Naive B cell (primary cell): ENCODE results near the gene UBE2S. TPM values are rescaled to one million over a fixed set of nuclear protein-coding genes. Genes with fewer than 3 reads are reported as not detected.
A peak's percentile ranks its signal among the peaks of the same experiment; 100 is the strongest.

Experiments
- ATAC-seq, 2 donors: fragments of 150-1000 bp; cut with Tn5 transposase; 2 replicates each; pipeline ENCODE4 v1.10.0; 2021; ENCODE audit warnings: low read depth in 2 of 2, mild to moderate bottlenecking in 2 of 2, moderate library complexity in 2 of 2
- DNase-seq: peaks from one replicate; pipeline ENCODE4 v3.0.0; 2022
- H3K27ac Mint-ChIP-seq, 6 donors: one replicate each; pipeline ENCODE4 v1.8.0; 2020 to 2022; ENCODE audit warnings: mild to moderate bottlenecking in 6 of 6, mixed read lengths in 6 of 6, moderate library complexity in 5 of 6, inconsistent platforms in 2 of 6
- H3K27me3 Mint-ChIP-seq, 3 donors: one replicate each; pipeline ENCODE4 v1.8.0; 2021 to 2022; ENCODE audit warnings: mixed read lengths in 3 of 3, mild to moderate bottlenecking in 1 of 3
- H3K36me3 Mint-ChIP-seq, 2 donors: one replicate each; pipeline ENCODE4 v1.8.0; 2020 to 2022; ENCODE audit warnings: mixed read lengths in 2 of 2, inconsistent platforms in 1 of 2, mild to moderate bottlenecking in 1 of 2
- H3K4me1 Mint-ChIP-seq, 3 donors: one replicate each; pipeline ENCODE4 v1.8.0; 2020 to 2022; ENCODE audit warnings: mixed read lengths in 3 of 3, inconsistent platforms in 1 of 3, mild to moderate bottlenecking in 1 of 3, moderate library complexity in 1 of 3
- H3K4me3 Mint-ChIP-seq, 8 donors: one replicate each; pipeline ENCODE4 v1.8.0; 2020 to 2022; ENCODE audit warnings: mild to moderate bottlenecking in 8 of 8, mixed read lengths in 8 of 8, moderate library complexity in 8 of 8, inconsistent platforms in 2 of 8
- H3K9me3 Mint-ChIP-seq, 7 donors: one replicate each; pipeline ENCODE4 v1.8.0; 2020 to 2022; ENCODE audit warnings: mixed read lengths in 7 of 7, mild to moderate bottlenecking in 5 of 7, inconsistent platforms in 2 of 7, moderate library complexity in 1 of 7
- polyA plus RNA-seq, 6 donors: library from polyadenylated mRNA; unstranded; fragments of 300-500 nt; fragmentation: Illumina TruSeq; gene quantifications; one replicate each; pipeline ENCODE4 v1.2.3, GENCODE V29; 2021; ENCODE audit warnings: low read depth in 6 of 6

Gene UBE2S
- polyA plus RNA-seq, 6 donors from 2014 or later = 18.8 to 41.3 (median 30.6) TPM

- H3K36me3 Mint-ChIP-seq = peaks cover 0 to 9% of the 10 kb centered on the region in 2 donors
- peaks cover 15 to 28% (median 20%) of the 10 kb centered on the region in 3 donors for H3K4me1 Mint-ChIP-seq
- ATAC-seq (no peak), DNase-seq (no peak)
- H3K27ac Mint-ChIP-seq = no peak overlapping the region
- H3K9me3 Mint-ChIP-seq = peaks cover 0 to 2% (median 0%) of the 10 kb centered on the region in 7 donors
- H3K27me3 Mint-ChIP-seq = peaks cover 40 to 74% (median 54%) of the 10 kb centered on the region in 3 donors
- peak overlapping the region in 6 of 8 donors; percentile 7 to 73 (median 36) for H3K4me3 Mint-ChIP-seq
Observed at GRCh38 chr19:55355213-55355821, 52.3 kb downstream of the UBE2S start.

DNA sequence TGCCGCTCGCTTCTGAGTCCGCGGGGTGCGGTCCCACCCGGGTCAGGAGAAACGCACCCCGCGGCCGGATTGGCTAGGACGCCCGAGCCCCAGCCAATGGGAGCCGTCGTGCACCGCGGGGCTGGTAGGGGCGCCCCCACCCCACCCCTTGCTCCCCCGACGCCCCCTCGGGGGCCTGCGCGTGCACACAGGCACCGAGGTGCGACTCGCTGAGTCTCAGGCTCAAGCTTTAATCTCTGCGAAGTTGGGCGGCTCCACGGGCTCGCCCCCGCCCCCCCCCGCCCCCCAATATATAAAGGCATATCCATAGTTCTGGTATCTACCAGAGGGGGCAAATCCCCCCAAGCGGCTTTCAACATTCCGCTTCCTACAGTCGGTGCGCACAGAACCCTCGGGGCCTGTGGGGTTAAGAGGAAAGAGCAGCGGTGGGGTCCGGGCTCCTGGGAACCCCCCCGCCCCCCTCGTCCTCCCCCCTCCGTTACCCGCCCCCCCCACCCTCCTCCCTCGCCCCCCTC, 52.8 kb downstream of the UBE2S start, which contains the start of gene COX6B2:
TSS of gene COX6B2 (minus strand) at position 22 of the 515 bp plus-strand sequence. CDS start 198 bp downstream, outside the sequence.
- DNase-seq = no peak
- Mint-ChIP-seq H3K36me3 (peaks cover 0 to 9% of the 10 kb centered on the region in 2 donors), H3K4me3 (peak within 1 kb of the TSS; percentile 72 to 89 (median 79)), H3K27me3 (peaks cover 40 to 75% (median 56%) of the 10 kb centered on the region in 3 donors), H3K9me3 (peaks cover 0 to 2% (median 0%) of the 10 kb centered on the region in 7 donors), H3K4me1 (peaks cover 15 to 28% (median 20%) of the 10 kb centered on the region in 3 donors), H3K27ac (peak within 1 kb of the TSS in 2 of 6 donors; percentile 21 to 84)
- ATAC-seq = no peak

DNA sequence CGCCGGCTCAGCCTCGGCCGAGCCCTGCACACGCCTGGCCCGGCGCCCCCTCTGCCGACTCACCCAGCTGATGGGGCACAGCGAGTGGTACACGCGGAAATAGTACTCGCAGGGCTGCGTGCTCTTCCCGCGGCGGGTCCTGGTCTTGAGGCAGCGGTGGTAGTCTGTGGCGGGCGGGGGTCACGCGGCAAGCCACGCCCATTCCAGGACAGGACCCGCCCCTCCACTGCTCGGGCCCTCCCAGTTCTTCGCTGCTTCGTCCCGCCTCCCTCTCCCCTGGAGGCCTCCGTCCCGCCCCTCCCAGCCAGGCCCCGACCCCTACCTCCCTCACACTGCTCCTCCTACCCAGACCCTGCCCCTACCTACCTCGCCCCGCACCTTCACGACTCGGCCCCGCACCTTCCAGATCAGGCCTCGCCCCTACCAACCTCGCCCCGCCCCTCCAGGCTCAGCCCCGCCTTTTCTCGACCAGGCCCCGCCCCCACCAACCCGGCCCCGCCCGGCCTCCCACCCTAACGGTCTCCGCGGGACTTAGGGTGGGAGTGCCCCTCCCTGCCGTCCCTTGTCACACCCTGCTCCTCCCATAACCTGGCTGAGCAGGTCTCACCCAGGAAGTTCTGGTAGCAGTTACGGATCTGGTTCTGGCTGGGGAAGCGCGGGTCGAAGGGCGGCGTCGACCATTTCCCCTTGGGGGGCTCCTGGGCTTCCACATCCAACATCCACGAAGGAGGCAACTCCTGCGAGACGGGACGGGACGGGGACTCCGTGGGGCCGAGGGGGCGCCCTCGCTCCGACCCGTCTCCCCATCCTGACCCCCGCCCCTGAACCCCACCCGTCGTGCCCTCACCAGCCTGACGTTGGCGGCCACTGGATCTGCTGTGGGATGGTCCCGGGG, 53.5 kb downstream of the UBE2S start:
- peaks cover 40 to 75% (median 56%) of the 10 kb centered on the region in 3 donors for H3K27me3 Mint-ChIP-seq
- peak overlapping the region in 1 of 6 donors; percentile 84 for H3K27ac Mint-ChIP-seq
- H3K36me3 Mint-ChIP-seq = peaks cover 0 to 9% of the 10 kb centered on the region in 2 donors

DNA sequence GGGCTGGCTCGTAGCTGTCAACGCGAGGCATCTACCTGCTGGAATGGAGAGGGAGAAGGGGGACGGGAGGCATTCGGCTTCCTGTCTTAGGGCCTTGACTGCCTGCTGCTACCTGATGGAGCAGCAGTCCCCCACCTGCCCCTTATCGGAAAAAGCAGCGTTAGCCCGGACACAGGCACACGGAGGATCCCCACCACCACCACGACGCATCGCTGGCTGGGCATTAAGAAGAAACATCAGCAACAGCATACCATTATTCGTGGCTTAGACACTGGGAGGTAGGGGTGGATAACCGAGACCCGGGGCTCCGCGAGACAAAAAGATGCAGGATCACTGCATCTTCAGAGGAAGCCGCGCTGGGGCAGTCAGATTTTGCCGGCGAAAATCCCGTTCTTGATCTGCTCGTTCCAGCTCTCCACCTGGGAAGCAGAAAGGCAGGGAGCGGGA, 54.2 kb downstream of the UBE2S start:
- peak overlapping the region in 1 of 6 donors; percentile 21 for H3K27ac Mint-ChIP-seq
- peaks cover 0 to 2% (median 0%) of the 10 kb centered on the region in 7 donors for H3K9me3 Mint-ChIP-seq
- peaks cover 0 to 9% of the 10 kb centered on the region in 2 donors for H3K36me3 Mint-ChIP-seq
- H3K27me3 Mint-ChIP-seq = peaks cover 40 to 71% (median 56%) of the 10 kb centered on the region in 3 donors
- DNase-seq (no peak), ATAC-seq (no peak)
- peak overlapping the region; percentile 72 to 89 (median 79) for H3K4me3 Mint-ChIP-seq
- peaks cover 15 to 28% (median 20%) of the 10 kb centered on the region in 3 donors for H3K4me1 Mint-ChIP-seq

More for the DNA sequence above, 53.5 kb downstream of the UBE2S start:
- DNase-seq (peak; percentile 51), ATAC-seq (peak; percentile 71)
- H3K4me1 Mint-ChIP-seq = peaks cover 15 to 28% (median 20%) of the 10 kb centered on the region in 3 donors
- peak overlapping the region; percentile 72 to 89 (median 79) for H3K4me3 Mint-ChIP-seq
- H3K9me3 Mint-ChIP-seq = peaks cover 0 to 2% (median 0%) of the 10 kb centered on the region in 7 donors

GRCh38 chr19:55352549-55353145, 54.9 kb downstream of the UBE2S start:
- H3K4me1 Mint-ChIP-seq = peaks cover 15 to 28% (median 20%) of the 10 kb centered on the region in 3 donors
- peaks cover 0 to 9% of the 10 kb centered on the region in 2 donors for H3K36me3 Mint-ChIP-seq
- peaks cover 40 to 64% (median 48%) of the 10 kb centered on the region in 3 donors for H3K27me3 Mint-ChIP-seq
- DNase-seq = no peak
- no peak for ATAC-seq
- peaks cover 0 to 2% (median 0%) of the 10 kb centered on the region in 7 donors for H3K9me3 Mint-ChIP-seq
- H3K27ac Mint-ChIP-seq = peak overlapping the region in 1 of 6 donors; percentile 95
- H3K4me3 Mint-ChIP-seq = peak overlapping the region in 6 of 8 donors; percentile 61 to 86 (median 72)

GRCh38 chr19:55352040-55352439, 55.5 kb downstream of the UBE2S start:
- ATAC-seq = no peak
- no peak for DNase-seq
- H3K27me3 Mint-ChIP-seq = peaks cover 36 to 58% (median 42%) of the 10 kb centered on the region in 3 donors
- peak overlapping the region in 1 of 8 donors; percentile 70 for H3K4me3 Mint-ChIP-seq
- peaks cover 15 to 24% (median 20%) of the 10 kb centered on the region in 3 donors for H3K4me1 Mint-ChIP-seq
- peaks cover 0 to 2% (median 0%) of the 10 kb centered on the region in 7 donors for H3K9me3 Mint-ChIP-seq
- H3K27ac Mint-ChIP-seq = peak overlapping the region in 1 of 6 donors; percentile 62
- H3K36me3 Mint-ChIP-seq = peaks cover 0 to 9% of the 10 kb centered on the region in 2 donors

- H3K36me3 Mint-ChIP-seq = peaks cover 0 to 9% of the 10 kb centered on the region in 2 donors
- H3K27ac Mint-ChIP-seq = no peak overlapping the region
- peaks cover 0 to 2% (median 0%) of the 10 kb centered on the region in 7 donors for H3K9me3 Mint-ChIP-seq
- DNase-seq (no peak), ATAC-seq (no peak)
- H3K4me1 Mint-ChIP-seq = peaks cover 15 to 24% (median 20%) of the 10 kb centered on the region in 3 donors
- peak overlapping the region in 2 of 8 donors; percentile 22 to 63 for H3K4me3 Mint-ChIP-seq
- peaks cover 34 to 49% (median 38%) of the 10 kb centered on the region in 3 donors for H3K27me3 Mint-ChIP-seq
Observed at GRCh38 chr19:55350620-55351315, 56.8 kb downstream of the UBE2S start.

Other genes with a start within 250 kb of the UBE2S start
- gene DNAAF3, start 241.2 kb downstream of the UBE2S start, polyA plus RNA-seq = not detected
- gene SYT5, start 227.5 kb downstream of the UBE2S start, polyA plus RNA-seq = 1 to 10 TPM in 5 of 6 donors, under 1 TPM in 1; 0.92 to 2.6 (median 1.6) TPM
- gene PTPRH, start 198.3 kb downstream of the UBE2S start, polyA plus RNA-seq = not detected
- 1 to 10 TPM in 2 of 6 donors, under 1 TPM in 2, not detected in 2; 0.25 to 1.5 (median 0.76) TPM for gene TMEM86B, start 179.0 kb downstream of the UBE2S start, polyA plus RNA-seq
- gene PPP6R1, start 148.8 kb downstream of the UBE2S start, polyA plus RNA-seq = 10 to 100 TPM; 21.4 to 81.1 (median 41.1) TPM
- 10 to 100 TPM; 22.6 to 40.0 (median 32.6) TPM for gene HSPBP1, start 127.7 kb downstream of the UBE2S start, polyA plus RNA-seq
- not detected for gene BRSK1, start 123.8 kb downstream of the UBE2S start, polyA plus RNA-seq
- gene TMEM150B, start 82.4 kb downstream of the UBE2S start, polyA plus RNA-seq = not detected
- 1 to 10 TPM in 4 of 6 donors, under 1 TPM in 1, not detected in 1; 0.83 to 2.4 (median 1.3) TPM for gene KMT5C, start 67.9 kb downstream of the UBE2S start, polyA plus RNA-seq
- not detected for gene COX6B2, start 53.1 kb downstream of the UBE2S start, polyA plus RNA-seq
- gene GARIN5B, start 44.5 kb downstream of the UBE2S start, polyA plus RNA-seq = not detected
- not detected for gene IL11, start 37.3 kb downstream of the UBE2S start, polyA plus RNA-seq
- gene TMEM190, start 31.0 kb downstream of the UBE2S start, polyA plus RNA-seq = not detected
- gene TMEM238, start 23.5 kb downstream of the UBE2S start, polyA plus RNA-seq = under 1 TPM in 4 of 6 donors, not detected in 2; 0.29 to 0.90 (median 0.40) TPM
- gene RPL28, start 21.9 kb downstream of the UBE2S start, polyA plus RNA-seq = 100 to 1,000 TPM; 229 to 734 (median 601) TPM
- not detected for gene SHISA7, start 35.5 kb upstream of the UBE2S start, polyA plus RNA-seq
- gene ISOC2, start 53.9 kb upstream of the UBE2S start, polyA plus RNA-seq = 10 to 100 TPM; 21.8 to 57.9 (median 28.0) TPM
- not detected for gene C19orf85, start 57.0 kb upstream of the UBE2S start, polyA plus RNA-seq
- gene ZNF628, start 68.8 kb upstream of the UBE2S start, polyA plus RNA-seq = 1 to 10 TPM in 2 of 6 donors, under 1 TPM in 3, not detected in 1; 0.16 to 2.2 (median 0.94) TPM
- 1 to 10 TPM; 3.4 to 7.5 (median 4.8) TPM for gene NAT14, start 77.4 kb upstream of the UBE2S start, polyA plus RNA-seq
- under 1 TPM in 4 of 6 donors, not detected in 2; 0.05 to 0.11 (median 0.09) TPM for gene SSC5D, start 80.6 kb upstream of the UBE2S start, polyA plus RNA-seq
- gene SBK2, start 129.3 kb upstream of the UBE2S start, polyA plus RNA-seq = not detected
- gene SBK3, start 137.8 kb upstream of the UBE2S start, polyA plus RNA-seq = not detected
- under 1 TPM; 0.13 to 0.85 (median 0.40) TPM for gene ZNF579, start 173.1 kb upstream of the UBE2S start, polyA plus RNA-seq
- gene FIZ1, start 191.7 kb upstream of the UBE2S start, polyA plus RNA-seq = 1 to 10 TPM; 2.3 to 5.2 (median 3.2) TPM
- gene ZNF524, start 192.5 kb upstream of the UBE2S start, polyA plus RNA-seq = 10 to 100 TPM; 25.1 to 42.1 (median 37.1) TPM
- under 1 TPM in 4 of 6 donors, not detected in 2; 0.12 to 0.60 (median 0.18) TPM for gene ZNF865, start 197.9 kb upstream of the UBE2S start, polyA plus RNA-seq
- gene ZNF784, start 216.8 kb upstream of the UBE2S start, polyA plus RNA-seq = 1 to 10 TPM in 4 of 6 donors, under 1 TPM in 1, not detected in 1; 0.95 to 3.5 (median 2.7) TPM
- 10 to 100 TPM; 28.4 to 54.2 (median 31.5) TPM for gene ZNF580, start 233.2 kb upstream of the UBE2S start, polyA plus RNA-seq
- 10 to 100 TPM; 60.7 to 82.8 (median 65.4) TPM for gene ZNF581, start 235.9 kb upstream of the UBE2S start, polyA plus RNA-seq
- 10 to 100 TPM in 3 of 6 donors, 1 to 10 TPM in 3; 8.1 to 13.0 (median 9.7) TPM for gene CCDC106, start 240.4 kb upstream of the UBE2S start, polyA plus RNA-seq
- gene U2AF2, start 247.2 kb upstream of the UBE2S start, polyA plus RNA-seq = 10 to 100 TPM in 3 of 6 donors, 1 to 10 TPM in 3; 3.2 to 13.7 (median 9.3) TPM